ENCODE results near the gene RGP1.

- TF ChIP-seq PATZ1 (CRISPR knock-in tag; IDR thresholded peaks at IDR 0.05; ENCODE audit: borderline replicate concordance): no peak
- no peak for TF ChIP-seq ZNF8 (CRISPR knock-in tag; IDR thresholded peaks at IDR 0.05)
- no peak for TF ChIP-seq TCF4 (CRISPR knock-in tag; IDR thresholded peaks at IDR 0.05; ENCODE audit: borderline replicate concordance)
- TF ChIP-seq OSR1 (CRISPR knock-in tag; IDR thresholded peaks at IDR 0.05): no peak
- no peak for TF ChIP-seq SNAI2 (CRISPR knock-in tag; IDR thresholded peaks at IDR 0.05)
Observed at GRCh38 chr9:35771943-35772342, 22.9 kb downstream of the RGP1 start.
